Hepatocyte (in vitro differentiated cells): ENCODE data around the gene MEN1.

Experiments
- CTCF ChIP-seq: fragments of 200-600 bp; sonication (generic); IDR thresholded peaks from 2 replicates; pipeline ENCODE4 v1.5.1; 2016; ENCODE audit warnings: antibody characterized with exemption, mild to moderate bottlenecking; ENCODE audit not compliant: poor library complexity
- EZH2 ChIP-seq: fragments of 200-600 bp; sonication (generic); IDR thresholded peaks from 2 replicates; pipeline ENCODE4 v1.6.1; 2016; ENCODE audit warnings: antibody characterized with exemption, mild to moderate bottlenecking, borderline replicate concordance

- TF ChIP-seq CTCF (no peak), EZH2 (no peak)
Measured at GRCh38 chr11:64759722-64760719, 50.3 kb downstream of the MEN1 start, which contains the start of gene PYGM.
